Mesendoderm (in vitro differentiated cells): ENCODE results near the gene TUG1.

Experiments used
- DNase-seq: peaks from one replicate; pipeline ENCODE4 v3.0.0; 2013
- H2AK5ac ChIP-seq: 2 replicates; pipeline ENCODE4 v1.6.1; 2013; ENCODE audit warnings: low read length, inconsistent platforms
- H2BK120ac ChIP-seq: 2 replicates; pipeline ENCODE4 v1.6.1; 2013; ENCODE audit warnings: low read depth, mild to moderate bottlenecking, low read length, moderate library complexity, mixed read lengths
- H2BK15ac ChIP-seq: replicated peaks from 2 replicates; pipeline ENCODE4 v1.6.1; 2013; ENCODE audit warnings: low read depth, mild to moderate bottlenecking, moderate library complexity
- H2BK5ac ChIP-seq: 2 replicates; pipeline ENCODE4 v1.6.1; 2013; ENCODE audit warnings: low read length, inconsistent platforms
- H3K18ac ChIP-seq: 2 replicates; pipeline ENCODE4 v1.6.1; 2013; ENCODE audit warnings: mild to moderate bottlenecking, low read length, mixed read lengths
- H3K23ac ChIP-seq: one replicate; pipeline ENCODE4 v1.6.1; 2013; ENCODE audit warnings: low read length
- H3K27ac ChIP-seq: 2 replicates; pipeline ENCODE4 v1.5.1; 2013; ENCODE audit warnings: low read depth, mild to moderate bottlenecking, inconsistent platforms, low read length, moderate library complexity
- H3K27me3 ChIP-seq: 2 replicates; pipeline ENCODE4 v1.6.1; 2013; ENCODE audit warnings: low read length, control low read depth, mild to moderate bottlenecking, inconsistent platforms; ENCODE audit not compliant: insufficient read depth, poor library complexity
- H3K36me3 ChIP-seq: 2 replicates; pipeline ENCODE4 v1.6.1; 2013; ENCODE audit warnings: low read length, inconsistent platforms; ENCODE audit not compliant: control insufficient read depth, insufficient read depth
- H3K4ac ChIP-seq: one replicate; pipeline ENCODE4 v1.6.1; 2013; ENCODE audit warnings: low read depth, mild to moderate bottlenecking, low read length, moderate library complexity
- H3K4me1 ChIP-seq: 2 replicates; pipeline ENCODE4 v1.6.1; 2013; ENCODE audit warnings: low read depth, low read length, inconsistent platforms; ENCODE audit not compliant: control insufficient read depth
- H3K4me2 ChIP-seq: 2 replicates; pipeline ENCODE4 v1.6.1; 2013; ENCODE audit warnings: low read length
- H3K4me3 ChIP-seq: 2 replicates; pipeline ENCODE4 v1.5.1; 2013; ENCODE audit warnings: mild to moderate bottlenecking, low read length
- H3K56ac ChIP-seq: one replicate; pipeline ENCODE4 v1.6.1; 2013; ENCODE audit warnings: low read length
- H3K79me1 ChIP-seq: 2 replicates; pipeline ENCODE4 v1.6.1; 2013; ENCODE audit warnings: low read length, inconsistent platforms
- H3K79me2 ChIP-seq: 2 replicates; pipeline ENCODE4 v1.6.1; 2013; ENCODE audit warnings: mild to moderate bottlenecking, low read length; ENCODE audit not compliant: control insufficient read depth, insufficient read depth
- H3K9ac ChIP-seq: 2 replicates; pipeline ENCODE4 v1.6.1; 2013; ENCODE audit warnings: low read length, inconsistent platforms
- H4K5ac ChIP-seq: one replicate; pipeline ENCODE4 v1.6.1; 2013; ENCODE audit warnings: low read length
- H4K8ac ChIP-seq: one replicate; pipeline ENCODE4 v1.6.1; 2013; ENCODE audit warnings: low read depth, mild to moderate bottlenecking, control low read depth, low read length, moderate library complexity
- WGBS: extraction: QIAGEN DNeasy Blood & Tissue Kit; methylation state at CpG from one replicate; pipeline ENCODE4 v1.1.7; 2013; ENCODE audit warnings: low lambda C conversion rate, missing lambda C conversion rate; ENCODE audit not compliant: insufficient coverage; ENCODE audit errors: extremely low coverage; 5-methylcytosine and 5-hydroxymethylcytosine counted together

The TUG1 gene

DNA sequence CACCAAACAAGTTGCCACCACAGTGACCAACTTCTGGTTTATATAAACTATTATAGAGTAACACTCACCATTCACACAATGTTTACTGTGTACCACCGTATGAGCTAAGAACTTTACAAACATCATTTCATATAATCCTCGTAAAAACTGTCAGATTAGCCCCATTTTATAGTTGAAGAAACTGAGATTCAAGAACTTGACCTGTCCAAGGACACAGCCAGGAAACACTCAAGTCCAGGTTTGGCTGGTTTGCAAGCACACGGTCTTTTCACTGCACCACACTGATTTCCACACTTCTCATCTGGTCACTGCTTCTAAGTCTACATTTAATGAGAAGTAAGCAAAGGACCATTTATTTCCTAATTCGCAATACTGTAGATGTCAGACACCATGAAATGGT is 4.2 kb upstream of the TUG1 start:
- Histone ChIP-seq H3K27ac (no peak overlapping the region), H3K36me3 (no peaks in the 10 kb centered on the region), H3K23ac (no peak overlapping the region), H2BK5ac (no peak overlapping the region), H3K4me2 (peak overlapping the region; percentile 8), H2BK15ac (no peak overlapping the region), H3K4ac (no peak overlapping the region), H4K5ac (no peak overlapping the region), H3K56ac (no peak overlapping the region), H3K18ac (no peak overlapping the region), H2AK5ac (no peak overlapping the region), H3K79me1 (peaks cover 10% of the 10 kb centered on the region), H3K4me3 (no peak overlapping the region), H4K8ac (no peak overlapping the region), H3K4me1 (peaks cover 8% of the 10 kb centered on the region), H3K27me3 (no peaks in the 10 kb centered on the region), H2BK120ac (no peak overlapping the region), H3K9ac (no peak overlapping the region), H3K79me2 (peaks cover 61% of the 10 kb centered on the region)
- no CpG with 5 or more reads among the region's 4 CpGs for WGBS
- no peak for DNase-seq

- H3K4me2 ChIP-seq, result peak within 1 kb of the TSS; percentile 79
- DNase-seq, result peak; percentile 88
- WGBS, result no CpG with 5 or more reads among the region's 53 CpGs
These were observed 796 bp upstream of the TUG1 start, which contains the start of gene MORC2 for GRCh38 chr22:30968015-30968923. Gene MORC2, minus strand, starts transcription at chr22:30968774. Its CDS starts 885 bp downstream, at chr22:30967889.

DNA sequence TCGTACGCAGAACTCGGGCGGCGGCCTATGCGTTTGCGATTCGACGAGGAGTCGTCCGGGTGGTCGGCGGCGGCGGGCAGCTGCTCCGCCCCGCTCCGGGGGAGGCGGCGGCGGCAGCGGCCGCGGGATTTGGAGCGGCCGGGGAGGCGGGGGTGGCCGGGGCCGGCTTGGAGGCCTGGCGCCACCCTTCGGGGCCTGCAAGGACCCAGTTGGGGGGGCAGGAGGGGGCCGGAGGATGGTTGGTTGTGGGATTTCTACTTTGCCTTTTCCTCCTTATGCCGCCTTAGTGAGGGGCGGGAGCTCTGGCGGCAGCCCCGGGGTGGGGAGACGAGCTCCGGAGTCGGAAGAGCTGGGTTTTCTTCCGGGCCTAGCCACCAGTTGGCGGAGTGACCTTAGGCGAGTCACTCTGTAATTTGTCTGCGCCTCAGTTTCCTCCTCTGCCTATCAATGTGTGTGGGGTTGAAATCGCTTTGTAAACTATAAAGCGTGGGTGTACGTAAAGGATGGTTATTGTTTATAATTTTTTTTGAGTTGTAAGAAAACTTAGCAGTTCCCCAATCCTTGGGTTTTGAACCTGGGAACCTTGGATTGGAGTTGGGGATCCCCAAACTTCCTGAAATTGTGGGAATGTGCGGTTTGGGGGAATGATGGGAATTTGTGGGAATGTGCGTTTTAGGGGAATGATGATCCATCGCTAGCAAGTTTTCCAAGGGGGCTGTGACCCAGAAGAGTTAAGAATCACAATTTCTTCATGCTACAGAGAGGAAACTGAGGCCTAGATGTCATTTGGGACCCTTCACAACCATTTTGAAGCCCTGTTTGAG is 679 bp downstream of the TUG1 start:
- WGBS, result no CpG with 5 or more reads among the region's 49 CpGs
- peaks cover 14% of the 10 kb centered on the region for H3K36me3 ChIP-seq

More at GRCh38 chr22:30968015-30968923, 796 bp upstream of the TUG1 start, which contains the start of gene MORC2:
- Histone ChIP-seq H3K27me3 (no peaks in the 10 kb centered on the region), H3K27ac (peak within 1 kb of the TSS; percentile 94), H3K79me1 (peaks cover 18% of the 10 kb centered on the region), H2BK15ac (no peak within 1 kb of the TSS), H2BK120ac (peak within 1 kb of the TSS; percentile 54), H3K36me3 (peaks cover 12% of the 10 kb centered on the region), H2AK5ac (no peak within 1 kb of the TSS), H3K18ac (peak within 1 kb of the TSS; percentile 98), H2BK5ac (no peak within 1 kb of the TSS), H3K4me3 (peak within 1 kb of the TSS; percentile 84), H3K23ac (peak within 1 kb of the TSS; percentile 90), H3K9ac (peak within 1 kb of the TSS; percentile 87), H3K56ac (peak within 1 kb of the TSS; percentile 93), H4K5ac (no peak within 1 kb of the TSS), H3K4me1 (peaks cover 18% of the 10 kb centered on the region), H4K8ac (peak within 1 kb of the TSS; percentile 87), H3K4ac (peak within 1 kb of the TSS; percentile 73), H3K79me2 (peaks cover 82% of the 10 kb centered on the region)

DNA sequence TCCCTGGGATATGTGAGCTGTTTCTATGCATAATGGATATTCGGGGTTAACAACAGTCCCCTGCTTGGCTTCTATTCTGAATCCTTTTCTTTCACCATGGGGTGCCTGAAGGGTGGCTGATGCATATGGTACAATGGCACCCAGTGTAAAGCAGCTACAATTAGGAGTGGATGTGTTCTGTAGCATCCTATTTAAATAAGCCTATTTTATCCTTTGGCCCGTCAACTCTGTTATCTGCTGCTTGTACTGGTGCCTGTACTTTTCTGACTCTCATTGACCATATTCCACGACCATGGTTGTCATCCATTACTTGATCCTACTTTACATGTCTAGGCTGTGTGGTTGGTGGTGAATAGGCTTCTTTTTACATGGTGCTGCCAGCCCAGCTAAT is 1.3 kb downstream of the TUG1 start:
- Histone ChIP-seq H2BK5ac (no peak overlapping the region), H3K18ac (no peak overlapping the region), H3K56ac (peak overlapping the region; percentile 93), H3K27me3 (no peaks in the 10 kb centered on the region), H3K79me1 (peaks cover 20% of the 10 kb centered on the region), H3K23ac (no peak overlapping the region), H3K4ac (peak overlapping the region; percentile 55), H4K5ac (no peak overlapping the region), H3K9ac (peak overlapping the region; percentile 86), H3K4me3 (peak overlapping the region; percentile 84), H3K4me1 (peaks cover 16% of the 10 kb centered on the region), H3K79me2 (peaks cover 74% of the 10 kb centered on the region), H3K4me2 (peak overlapping the region; percentile 63), H2BK15ac (no peak overlapping the region), H3K27ac (no peak overlapping the region), H2AK5ac (no peak overlapping the region), H4K8ac (no peak overlapping the region), H3K36me3 (peaks cover 14% of the 10 kb centered on the region), H2BK120ac (no peak overlapping the region)
- DNase-seq, result no peak
- WGBS, result no CpG with 5 or more reads among the region's 3 CpGs

More for the DNA sequence above, 679 bp downstream of the TUG1 start:
- Histone ChIP-seq H3K4ac (peak overlapping the region; percentile 73), H3K4me3 (peak overlapping the region; percentile 84), H3K79me2 (peaks cover 78% of the 10 kb centered on the region), H3K18ac (peak overlapping the region; percentile 98), H3K27ac (peak overlapping the region; percentile 94), H3K4me2 (peak overlapping the region; percentile 63), H2BK15ac (no peak overlapping the region), H2AK5ac (no peak overlapping the region), H3K27me3 (no peaks in the 10 kb centered on the region), H3K79me1 (peaks cover 21% of the 10 kb centered on the region), H2BK120ac (peak overlapping the region; percentile 54), H4K8ac (peak overlapping the region; percentile 87), H3K9ac (peak overlapping the region; percentile 86), H2BK5ac (no peak overlapping the region), H3K4me1 (peaks cover 18% of the 10 kb centered on the region), H3K23ac (no peak overlapping the region), H3K56ac (peak overlapping the region; percentile 93), H4K5ac (no peak overlapping the region)
- peak; percentile 65 for DNase-seq

GRCh38 chr22:30978304-30978962 is 9.4 kb downstream of the TUG1 start:
- Histone ChIP-seq H3K79me1 (peaks cover 20% of the 10 kb centered on the region), H2AK5ac (no peak overlapping the region), H4K8ac (no peak overlapping the region), H3K4me1 (no peaks in the 10 kb centered on the region), H2BK5ac (no peak overlapping the region), H3K18ac (no peak overlapping the region), H3K4me2 (no peak overlapping the region), H2BK120ac (no peak overlapping the region), H3K27me3 (no peaks in the 10 kb centered on the region), H3K79me2 (peaks cover 9% of the 10 kb centered on the region), H3K4ac (no peak overlapping the region), H3K27ac (no peak overlapping the region), H3K4me3 (no peak overlapping the region), H3K23ac (no peak overlapping the region), H3K9ac (no peak overlapping the region), H2BK15ac (no peak overlapping the region), H3K56ac (no peak overlapping the region), H3K36me3 (peaks cover 6% of the 10 kb centered on the region), H4K5ac (no peak overlapping the region)
- no peak for DNase-seq
- no CpG with 5 or more reads among the region's 3 CpGs for WGBS
